HepG2 (cell line): Measurements from ENCODE around the gene ARG2. TPM values are rescaled to one million over a fixed set of nuclear protein-coding genes. Genes with fewer than 3 reads are reported as not detected.
A peak's percentile ranks its signal among the peaks of the same experiment; 100 is the strongest.

ENCODE experiments used
- CC2D1A ChIP-seq: sonication (generic); formaldehyde crosslinking; IDR thresholded peaks from 2 replicates; pipeline ENCODE4 v1.8.1; 2023; ENCODE audit warnings: mild to moderate bottlenecking, missing genetic modification reagents
- FOXK1 ChIP-seq: sonication (generic); formaldehyde crosslinking; IDR thresholded peaks from 2 replicates; pipeline ENCODE4 v1.4.0; 2020; ENCODE audit warnings: low read depth, missing genetic modification reagents, borderline replicate concordance
- FOXO4 ChIP-seq: sonication (generic); formaldehyde crosslinking; conservative IDR thresholded peaks from 2 replicates; pipeline ENCODE4 v1.8.1; 2023; ENCODE audit warnings: missing genetic modification reagents
- LCORL ChIP-seq, 2 experiments: fragments of 450-650 bp in 1 of 2; sonication (generic) in 1 of 2; formaldehyde crosslinking in 1 of 2; IDR thresholded peaks; 2 replicates each; pipeline versions ENCODE4 v1.5.0 to v1.6.1; 2017 to 2020; ENCODE audit warnings: antibody characterized with exemption in 1 of 2, missing genetic modification reagents in 1 of 2
- PHF5A ChIP-seq: IDR thresholded peaks from one replicate; pipeline ENCODE4 v1.6.1; 2018; ENCODE audit warnings: low read depth, missing genetic modification reagents; ENCODE audit not compliant: unreplicated experiment
- TERF1 ChIP-seq: sonication (generic); formaldehyde crosslinking; IDR thresholded peaks from 2 replicates; pipeline ENCODE4 v1.8.0; 2022; ENCODE audit warnings: mild to moderate bottlenecking, missing genetic modification reagents, moderate library complexity
- UBTF ChIP-seq: sonication (generic); formaldehyde crosslinking; IDR thresholded peaks from 2 replicates; pipeline ENCODE4 v1.4.0; 2020; ENCODE audit warnings: mild to moderate bottlenecking, missing genetic modification reagents
- ZHX1 ChIP-seq: sonication (generic); formaldehyde crosslinking; IDR thresholded peaks from 2 replicates; pipeline ENCODE4 v1.8.1; 2022; ENCODE audit warnings: low read depth, mild to moderate bottlenecking, missing genetic modification reagents
- ZNF136 ChIP-seq: sonication (generic); formaldehyde crosslinking; IDR thresholded peaks from 2 replicates; pipeline ENCODE4 v1.8.1; 2022; ENCODE audit warnings: low read depth, mild to moderate bottlenecking, moderate library complexity, missing genetic modification reagents
- ZNF609 ChIP-seq: sonication (generic); formaldehyde crosslinking; IDR thresholded peaks from 2 replicates; pipeline ENCODE4 v1.4.0; 2020; ENCODE audit warnings: mild to moderate bottlenecking, missing genetic modification reagents, borderline replicate concordance
- ZNF710 ChIP-seq: sonication (generic); formaldehyde crosslinking; IDR thresholded peaks from 2 replicates; pipeline ENCODE4 v1.5.0; 2020; ENCODE audit warnings: mild to moderate bottlenecking, missing genetic modification reagents, borderline replicate concordance
- ZNF761 ChIP-seq: sonication (generic); formaldehyde crosslinking; conservative IDR thresholded peaks from 2 replicates; pipeline ENCODE4 v1.4.0; 2020; ENCODE audit warnings: mild to moderate bottlenecking, missing genetic modification reagents
- polyA plus RNA-seq, 8 experiments: library from polyadenylated mRNA; depleted of rRNA in 3 of 8; stranded (reverse) in 7 of 8; unstranded in 1 of 8; fragments of >200 nt; fragmentation: Illumina TruSeq in 4 of 8; extraction: Trizol in 4 of 8; gene quantifications; 2 replicates each; pipeline versions ENCODE4 v1.2.1 to v1.2.3, GENCODE V29; 2011 to 2016; ENCODE audit warnings: low read depth in 4 of 8, missing spikeins in 1 of 8, mixed read lengths in 1 of 8; ENCODE audit not compliant: insufficient read depth in 1 of 8
- total RNA-seq, 5 experiments: library from RNA; depleted of rRNA; stranded (reverse); fragments of >200 nt; fragmentation: Illumina TruSeq; extraction: Trizol; gene quantifications; 2 replicates each; pipeline ENCODE4 v1.2.3, GENCODE V29; 2016; ENCODE audit warnings: low read depth in 1 of 5

ARG2 gene
- total and polyA plus RNA-seq, 2 of the 13 experiments (the other 11 are each of a cell fraction or from before 2014, with no cell fraction given): 37.5 to 73.6 TPM

- TF ChIP-seq ZHX1 (CRISPR knock-in tag): peak; percentile 71; the same call in 1 of the 2 replicates
- TF ChIP-seq LCORL (IDR thresholded peaks at IDR 0.05): no peak
- peak; percentile 59; the same call in 1 of the 2 replicates for TF ChIP-seq LCORL (CRISPR knock-in tag; IDR thresholded peaks at IDR 0.05)
- peak; percentile 58; the same call in 1 of the 2 replicates for TF ChIP-seq FOXK1 (CRISPR knock-in tag)
- no peak for TF ChIP-seq CC2D1A (CRISPR knock-in tag)
- TF ChIP-seq ZNF609: no peak; the same call in 1 of the 2 replicates
- no peak for TF ChIP-seq TERF1 (CRISPR knock-in tag)
- no peak for TF ChIP-seq ZNF136
- peak; percentile 70; the same call in 1 of the 2 replicates for TF ChIP-seq ZNF761 (CRISPR knock-in tag)
- no peak for TF ChIP-seq PHF5A (CRISPR knock-in tag)
- no peak; the same call in 1 of the 2 replicates for TF ChIP-seq UBTF (CRISPR knock-in tag)
- TF ChIP-seq ZNF710 (CRISPR knock-in tag): no peak; the same call in 1 of the 2 replicates
- TF ChIP-seq FOXO4: no peak
Observed at GRCh38 chr14:67695394-67695949, 75.8 kb downstream of the ARG2 start, which contains the start of gene RDH11 (continued).
